Stomach (tissue), 4 donors: ENCODE measurements around the gene CIBAR2.

Source experiments
- POLR2A ChIP-seq, 4 donors: fragments of 450-650 bp; IDR thresholded peaks; one replicate each; pipeline ENCODE4 v1.6.1; 2016; ENCODE audit warnings: antibody characterized with exemption in 4 of 4, control low read depth in 2 of 4, mild to moderate bottlenecking in 1 of 4, moderate library complexity in 1 of 4
- TF ChIP-seq, protein P1 (sequence below), 7 experiments: fragments of 450-650 bp in 4 of 7; fragments of 200-600 bp in 3 of 7; sonication (generic) in 3 of 7; IDR thresholded peaks; one replicate each; pipeline ENCODE4 v1.5.1; 2016 to 2019; ENCODE audit warnings: antibody characterized with exemption in 7 of 7, control low read depth in 2 of 7, mild to moderate bottlenecking in 1 of 7

DNA sequence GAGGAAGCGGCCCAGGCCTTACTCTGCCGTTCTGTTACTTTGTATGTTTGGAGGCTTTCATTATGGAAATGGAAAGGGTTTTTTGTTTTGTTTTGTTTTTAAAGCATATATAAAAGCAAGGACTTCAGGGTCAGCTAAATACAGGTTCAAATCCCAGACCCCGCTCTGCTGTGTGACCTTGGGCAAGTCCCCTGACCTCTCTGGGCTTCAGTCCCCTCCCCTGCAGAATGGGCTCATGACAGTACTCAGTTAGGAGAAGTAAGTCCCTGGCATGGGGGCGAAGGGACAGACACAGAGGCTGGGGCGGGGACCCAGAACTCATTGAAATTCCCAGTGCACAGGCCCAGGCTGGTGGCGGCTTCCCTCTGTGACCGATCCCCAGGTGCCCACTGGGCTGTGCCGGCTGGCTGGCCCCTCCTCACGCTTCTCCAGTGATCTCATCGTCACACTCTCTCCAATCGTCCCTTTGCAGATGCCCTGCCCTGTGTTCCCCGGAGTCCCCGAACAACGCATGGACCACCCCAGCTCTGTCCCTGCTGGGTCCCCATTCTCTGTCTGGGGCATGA, 979 bp upstream of the CIBAR2 start:
- no peak for TF ChIP-seq POLR2A (IDR thresholded peaks at IDR 0.05)
- TF ChIP-seq, protein P1, sequence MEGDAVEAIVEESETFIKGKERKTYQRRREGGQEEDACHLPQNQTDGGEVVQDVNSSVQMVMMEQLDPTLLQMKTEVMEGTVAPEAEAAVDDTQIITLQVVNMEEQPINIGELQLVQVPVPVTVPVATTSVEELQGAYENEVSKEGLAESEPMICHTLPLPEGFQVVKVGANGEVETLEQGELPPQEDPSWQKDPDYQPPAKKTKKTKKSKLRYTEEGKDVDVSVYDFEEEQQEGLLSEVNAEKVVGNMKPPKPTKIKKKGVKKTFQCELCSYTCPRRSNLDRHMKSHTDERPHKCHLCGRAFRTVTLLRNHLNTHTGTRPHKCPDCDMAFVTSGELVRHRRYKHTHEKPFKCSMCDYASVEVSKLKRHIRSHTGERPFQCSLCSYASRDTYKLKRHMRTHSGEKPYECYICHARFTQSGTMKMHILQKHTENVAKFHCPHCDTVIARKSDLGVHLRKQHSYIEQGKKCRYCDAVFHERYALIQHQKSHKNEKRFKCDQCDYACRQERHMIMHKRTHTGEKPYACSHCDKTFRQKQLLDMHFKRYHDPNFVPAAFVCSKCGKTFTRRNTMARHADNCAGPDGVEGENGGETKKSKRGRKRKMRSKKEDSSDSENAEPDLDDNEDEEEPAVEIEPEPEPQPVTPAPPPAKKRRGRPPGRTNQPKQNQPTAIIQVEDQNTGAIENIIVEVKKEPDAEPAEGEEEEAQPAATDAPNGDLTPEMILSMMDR (IDR thresholded peaks at IDR 0.05): no peak
